HEK293 (cell line): Measurements from ENCODE around the gene GCSAM.

Experiments used
- ZNF121 ChIP-seq: fragments of 450-650 bp; formaldehyde crosslinking; IDR thresholded peaks from 2 replicates; pipeline ENCODE4 v1.5.1; 2016; ENCODE audit warnings: missing biosample characterization, missing genetic modification characterization
- TF ChIP-seq, protein P1 (sequence below): fragments of 450-650 bp; formaldehyde crosslinking; IDR thresholded peaks from 2 replicates; pipeline ENCODE4 v1.5.1; 2016; ENCODE audit warnings: missing biosample characterization, missing genetic modification characterization

DNA sequence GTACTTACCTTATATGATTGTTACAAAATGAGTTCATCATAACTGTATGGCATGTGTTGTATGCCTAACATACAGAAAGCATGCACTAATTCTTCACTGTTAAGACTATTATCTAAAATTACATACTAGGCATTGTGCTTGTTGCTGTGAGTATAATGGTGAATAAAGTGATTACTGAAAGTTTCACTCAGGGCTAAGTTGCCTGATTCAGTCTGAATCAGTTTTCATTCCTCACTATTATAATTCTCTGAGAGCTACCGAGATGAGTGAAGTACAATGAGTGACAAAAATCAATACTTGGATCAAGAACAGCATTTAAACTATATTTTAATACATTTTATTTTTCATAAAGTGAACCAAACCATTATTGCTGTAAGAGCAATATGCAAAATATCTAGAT, 7.5 kb upstream of the GCSAM start:
- TF ChIP-seq, protein P1, sequence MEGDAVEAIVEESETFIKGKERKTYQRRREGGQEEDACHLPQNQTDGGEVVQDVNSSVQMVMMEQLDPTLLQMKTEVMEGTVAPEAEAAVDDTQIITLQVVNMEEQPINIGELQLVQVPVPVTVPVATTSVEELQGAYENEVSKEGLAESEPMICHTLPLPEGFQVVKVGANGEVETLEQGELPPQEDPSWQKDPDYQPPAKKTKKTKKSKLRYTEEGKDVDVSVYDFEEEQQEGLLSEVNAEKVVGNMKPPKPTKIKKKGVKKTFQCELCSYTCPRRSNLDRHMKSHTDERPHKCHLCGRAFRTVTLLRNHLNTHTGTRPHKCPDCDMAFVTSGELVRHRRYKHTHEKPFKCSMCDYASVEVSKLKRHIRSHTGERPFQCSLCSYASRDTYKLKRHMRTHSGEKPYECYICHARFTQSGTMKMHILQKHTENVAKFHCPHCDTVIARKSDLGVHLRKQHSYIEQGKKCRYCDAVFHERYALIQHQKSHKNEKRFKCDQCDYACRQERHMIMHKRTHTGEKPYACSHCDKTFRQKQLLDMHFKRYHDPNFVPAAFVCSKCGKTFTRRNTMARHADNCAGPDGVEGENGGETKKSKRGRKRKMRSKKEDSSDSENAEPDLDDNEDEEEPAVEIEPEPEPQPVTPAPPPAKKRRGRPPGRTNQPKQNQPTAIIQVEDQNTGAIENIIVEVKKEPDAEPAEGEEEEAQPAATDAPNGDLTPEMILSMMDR = no peak
- no peak for TF ChIP-seq ZNF121 (tag by site-specific recombination)
